ENCODE results near the gene ARL13B. TPM values are rescaled to one million over a fixed set of nuclear protein-coding genes. Genes with fewer than 3 reads are reported as not detected.
A peak's percentile ranks its signal among the peaks of the same experiment; 100 is the strongest.

Gene ARL13B
- total and polyA plus RNA-seq, 2 of the 13 experiments (the other 11 are each of a cell fraction or from before 2014, with no cell fraction given), result 2.2 to 9.6 TPM

- TF ChIP-seq KLF12 (CRISPR knock-in tag; IDR thresholded peaks at IDR 0.05; ENCODE audit: borderline replicate concordance) (peak; percentile 53; the same call in 1 of the 2 replicates), ZBTB40 (IDR thresholded peaks at IDR 0.05) (no peak), ZBTB40 (CRISPR knock-in tag; IDR thresholded peaks at IDR 0.05) (peak; percentile 71; the same call in 1 of the 2 replicates), ZNF792 (CRISPR knock-in tag; IDR thresholded peaks at IDR 0.05) (0 out of 2 replicates have a peak, but pooled peaks have one; percentile 19), ZNF768 (CRISPR knock-in tag; IDR thresholded peaks at IDR 0.05) (peak; percentile 66; the same call in 1 of the 2 replicates), ZNF441 (CRISPR knock-in tag; IDR thresholded peaks at IDR 0.05; ENCODE audit: borderline replicate concordance) (peak; percentile 56; the same call in 1 of the 2 replicates), CENPT (CRISPR knock-in tag; IDR thresholded peaks at IDR 0.05; ENCODE audit: low read depth) (no peak), MEIS2 (CRISPR knock-in tag; IDR thresholded peaks at IDR 0.05) (no peak), BHLHE40 (IDR thresholded peaks at IDR 0.05; ENCODE audit: low read length) (no peak), ZFP62 (CRISPR knock-in tag; IDR thresholded peaks at IDR 0.05) (no peak), ZNF704 (CRISPR knock-in tag; IDR thresholded peaks at IDR 0.05; ENCODE audit: borderline replicate concordance) (peak; percentile 51; the same call in 1 of the 2 replicates)
Observed at GRCh38 chr3:93973131-93974126, 6.5 kb upstream of the ARL13B start, which contains the start of gene PROS1 (continued).
